Stimulated activated CD4-positive, alpha-beta T cell treated with anti-CD3 and anti-CD28 coated beads, Interleukin-12 subunit alpha, Interleukin-12 subunit beta, amount 100 ng/mL, for 48 hours (primary cell): Measurements from ENCODE around the gene PDE10A.
"Not testable (repeated sequence)": the region's sequence is repeated elsewhere in the genome, so short reads cannot be mapped to it uniquely, and the experiment has no call there.

Source experiments
- DNase-seq, 3 donors: peaks; one replicate each; pipeline ENCODE4 v3.0.0-alpha.2; 2020; ENCODE audit warnings: low read depth in 2 of 3, low spot score in 1 of 3

The PDE10A gene

DNA sequence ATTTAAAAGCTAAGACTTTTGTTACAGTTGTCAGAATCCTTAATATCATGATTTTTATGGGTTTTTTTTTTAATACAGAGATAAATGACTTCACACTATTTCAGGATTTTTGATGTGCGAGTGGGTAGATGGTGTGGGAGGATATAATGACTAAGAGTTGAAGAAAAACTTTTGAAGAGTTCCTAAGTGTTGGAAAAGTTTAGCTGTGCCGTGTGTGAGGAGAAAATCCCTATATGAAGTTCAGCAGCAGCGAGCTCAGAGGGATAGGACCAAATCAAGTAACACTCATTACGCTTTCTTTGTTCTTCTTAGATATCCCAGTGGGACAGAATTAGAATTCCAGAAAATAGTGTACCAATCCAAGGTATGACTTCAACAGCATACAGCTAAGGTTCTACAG is 34.1 kb downstream of the PDE10A start:
- DNase-seq: no peak

DNA sequence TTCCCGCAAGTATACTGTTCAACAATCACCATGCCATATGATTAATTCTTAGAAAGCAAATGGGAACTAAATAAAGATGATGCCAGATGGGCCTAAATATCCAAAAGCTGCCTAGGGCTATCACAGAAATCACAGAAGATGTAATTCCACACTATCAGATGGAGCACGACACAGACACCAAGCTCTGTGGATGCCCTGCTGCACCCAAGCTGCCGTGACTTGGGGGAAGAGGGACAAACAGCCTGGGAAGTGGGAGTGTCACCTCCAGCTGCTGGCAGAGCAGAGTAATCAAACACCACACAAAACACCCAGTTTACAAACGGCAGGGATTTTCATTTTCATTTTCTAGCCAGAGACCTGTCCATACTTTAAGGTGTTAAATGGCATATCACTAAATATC is 35.7 kb downstream of the PDE10A start:
- no peak for DNase-seq

DNA sequence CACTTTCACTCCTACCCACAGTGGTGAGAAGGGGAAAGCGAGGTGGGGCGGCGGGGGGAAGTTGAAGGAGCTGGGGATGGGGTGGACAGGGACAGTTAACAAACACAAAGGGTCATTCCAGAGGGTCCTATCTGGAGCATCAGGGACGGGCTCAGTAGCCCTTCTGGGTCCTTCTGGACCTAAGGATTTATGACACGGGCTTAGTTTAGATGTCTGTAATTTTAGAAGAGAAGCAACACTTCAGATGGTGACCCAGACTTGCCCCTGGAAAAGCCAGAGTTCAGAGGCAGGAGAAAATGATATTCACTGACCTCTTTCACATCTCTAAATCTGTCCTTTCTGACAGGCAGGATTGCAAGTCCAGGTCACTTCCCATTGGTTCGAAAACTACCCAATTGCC is 36.3 kb downstream of the PDE10A start:
- no peak for DNase-seq

DNA sequence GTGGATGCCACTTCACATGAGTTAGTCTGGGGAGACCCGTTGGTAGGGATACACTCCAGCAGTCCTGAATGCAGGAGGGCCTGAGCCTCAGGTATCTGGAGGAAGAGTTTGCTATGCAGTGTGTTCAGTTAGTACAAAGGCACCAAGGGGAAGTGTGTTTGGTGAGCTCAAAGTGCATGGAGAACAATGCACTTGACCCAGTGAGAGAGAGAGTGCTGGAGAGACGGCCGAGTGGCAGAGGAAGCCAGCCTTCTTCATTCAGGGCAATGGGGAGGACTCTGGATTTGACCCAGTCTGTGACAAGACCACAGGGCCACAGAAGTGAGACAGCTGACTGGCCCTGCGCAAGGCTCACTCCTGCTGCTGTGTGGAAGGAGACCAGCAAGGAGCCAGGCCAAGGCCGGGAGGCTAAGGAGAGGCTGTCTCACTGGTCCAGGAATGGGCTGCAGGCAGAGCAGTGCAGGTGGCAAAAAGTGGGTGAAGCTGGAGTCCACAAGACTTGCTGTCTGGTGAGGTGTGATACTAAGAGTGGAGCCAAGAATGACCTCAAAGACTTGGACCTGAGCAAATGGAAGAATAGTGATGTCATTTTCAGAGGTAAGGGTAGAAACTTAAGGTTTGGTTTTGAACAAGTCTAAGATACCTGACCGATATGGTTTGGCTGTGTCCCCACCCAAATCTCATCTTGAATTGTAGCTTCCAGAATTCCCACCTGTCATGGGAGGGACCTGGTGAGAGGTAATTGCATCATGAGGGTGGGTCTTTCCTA is 38.0 kb downstream of the PDE10A start:
- no peak for DNase-seq

DNA sequence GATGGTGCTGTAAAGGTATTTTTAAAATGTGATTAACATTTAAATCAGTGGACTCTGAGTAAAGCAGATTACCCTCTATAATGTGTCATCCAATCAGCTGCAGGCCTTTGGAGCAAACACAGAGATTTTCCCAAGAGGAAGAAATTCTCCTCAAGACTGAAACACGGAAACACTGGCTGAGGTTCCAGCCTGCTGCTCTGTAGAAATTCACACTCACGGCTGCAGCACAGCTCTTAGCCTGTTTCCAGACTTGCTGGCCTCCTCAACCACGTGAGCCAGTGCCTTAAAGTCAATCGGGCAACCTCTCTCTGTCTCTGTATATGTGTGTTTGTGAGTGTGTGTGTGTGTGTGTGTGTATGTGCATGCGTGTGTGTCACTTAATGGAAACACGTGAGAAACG is 41.1 kb downstream of the PDE10A start:
- no peak for DNase-seq

DNA sequence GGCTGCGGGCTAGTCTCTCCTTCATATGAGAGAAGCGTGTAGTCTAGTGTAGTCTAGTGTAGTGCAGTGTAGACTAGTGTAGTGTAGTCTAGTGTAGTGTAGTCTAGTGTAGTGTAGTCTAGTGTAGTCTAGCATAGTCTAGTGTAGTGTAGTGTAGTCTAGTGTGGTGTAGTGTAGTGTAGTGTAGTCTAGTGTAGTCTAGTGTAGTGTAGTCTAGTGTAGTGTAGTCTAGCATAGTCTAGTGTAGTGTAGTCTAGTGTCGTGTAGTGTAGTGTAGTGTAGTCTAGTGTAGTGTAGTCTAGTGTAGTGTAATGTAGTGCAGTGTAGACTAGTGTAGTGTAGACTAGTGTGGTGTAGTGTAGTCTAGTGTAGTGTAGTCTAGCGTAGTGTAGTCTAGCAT is 44.1 kb downstream of the PDE10A start:
- DNase-seq: not testable (repeated sequence)

DNA sequence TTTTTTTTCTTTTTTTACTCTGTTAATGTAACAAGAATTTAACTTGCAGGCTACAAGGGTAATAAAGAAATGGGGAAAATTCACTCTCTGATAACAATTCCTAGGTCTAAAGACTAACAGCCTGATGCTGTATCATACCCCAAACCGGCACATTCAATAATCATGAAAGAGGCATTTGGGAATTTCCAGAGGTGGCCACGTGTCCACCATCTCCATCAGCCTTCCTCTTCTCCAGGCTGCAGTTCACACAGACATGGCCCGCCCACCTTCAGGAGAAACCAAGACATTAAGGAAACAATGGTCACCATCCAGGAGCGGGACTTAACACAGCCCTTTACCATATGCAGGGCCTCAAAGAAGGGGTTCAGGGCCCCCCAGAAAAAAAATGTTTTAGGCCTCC is 44.8 kb downstream of the PDE10A start:
- DNase-seq: no peak

DNA sequence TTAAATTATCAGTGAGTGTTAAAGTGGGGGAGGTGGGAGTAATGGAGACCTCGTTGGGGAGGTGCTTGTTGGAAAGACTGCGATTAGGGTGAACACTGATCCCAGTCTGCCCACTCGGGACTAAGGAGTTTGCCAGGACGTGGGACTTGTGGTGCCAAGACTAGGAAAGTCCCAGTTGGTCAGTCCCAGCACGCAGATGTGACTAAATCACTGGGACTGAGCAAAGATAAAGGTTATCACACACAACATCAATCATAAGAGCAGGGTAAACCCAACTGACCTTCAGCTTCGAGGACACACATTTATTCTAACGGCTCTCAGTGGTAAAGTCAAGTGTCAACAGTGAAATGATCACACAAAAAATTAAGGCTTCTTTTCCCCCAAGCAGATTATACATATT is 45.5 kb downstream of the PDE10A start:
- DNase-seq: no peak

DNA sequence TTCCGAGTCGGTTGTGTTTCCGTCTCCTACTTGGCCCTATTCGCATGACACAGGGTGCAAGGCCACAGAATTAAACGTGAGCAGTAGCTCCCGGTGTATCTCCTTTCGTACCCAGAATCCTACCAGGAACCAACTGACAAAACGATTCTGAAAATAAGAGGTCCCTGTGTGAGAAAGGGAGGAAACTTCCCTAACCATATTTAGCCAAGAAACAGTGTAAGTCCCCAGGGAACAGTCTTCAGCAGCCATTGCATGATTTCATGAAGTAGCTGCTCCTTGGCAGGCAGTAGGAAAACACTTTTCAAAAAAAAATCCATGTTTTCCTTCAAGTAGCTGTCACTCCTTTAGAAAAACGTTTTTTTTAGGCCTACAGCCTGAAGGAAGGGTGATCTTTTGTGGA is 46.9 kb downstream of the PDE10A start:
- DNase-seq: no peak

DNA sequence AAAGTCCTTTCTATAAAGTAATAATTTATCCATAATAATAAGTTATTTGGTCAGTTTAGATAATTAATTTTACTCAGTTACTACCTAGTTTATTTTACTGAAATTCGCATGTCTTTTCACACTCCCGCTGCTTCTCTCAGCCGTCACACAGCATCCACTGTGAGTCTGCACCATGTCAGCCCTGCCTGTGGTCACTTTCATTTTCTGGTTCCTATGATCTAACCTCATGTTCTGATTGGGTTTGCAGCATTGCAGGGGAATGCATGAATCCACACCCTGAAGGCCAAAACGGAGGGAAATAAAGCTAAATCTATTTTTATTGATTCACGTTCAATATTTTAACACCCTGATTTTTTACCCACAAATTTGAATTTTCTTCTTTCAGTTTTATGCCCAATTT is 47.4 kb downstream of the PDE10A start:
- no peak for DNase-seq

DNA sequence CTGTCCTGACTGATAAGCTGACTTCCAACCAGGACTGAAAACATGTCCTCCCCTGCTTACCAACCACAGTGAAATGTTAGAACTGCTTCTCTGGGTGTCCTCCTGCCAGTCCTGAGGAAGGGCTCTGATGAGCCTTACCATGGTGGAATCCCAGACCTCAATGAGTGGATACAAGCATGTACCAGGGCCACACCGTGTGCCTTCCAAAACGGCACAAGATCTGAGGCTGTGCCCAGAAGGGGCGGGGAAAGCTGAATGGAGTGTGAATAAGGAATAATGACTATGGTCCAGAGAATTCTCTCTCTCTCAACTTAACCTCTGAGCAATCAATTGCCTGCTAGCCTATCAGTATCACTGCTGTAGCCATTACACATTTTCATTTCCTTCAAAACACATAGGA is 51.7 kb downstream of the PDE10A start:
- no peak for DNase-seq

DNA sequence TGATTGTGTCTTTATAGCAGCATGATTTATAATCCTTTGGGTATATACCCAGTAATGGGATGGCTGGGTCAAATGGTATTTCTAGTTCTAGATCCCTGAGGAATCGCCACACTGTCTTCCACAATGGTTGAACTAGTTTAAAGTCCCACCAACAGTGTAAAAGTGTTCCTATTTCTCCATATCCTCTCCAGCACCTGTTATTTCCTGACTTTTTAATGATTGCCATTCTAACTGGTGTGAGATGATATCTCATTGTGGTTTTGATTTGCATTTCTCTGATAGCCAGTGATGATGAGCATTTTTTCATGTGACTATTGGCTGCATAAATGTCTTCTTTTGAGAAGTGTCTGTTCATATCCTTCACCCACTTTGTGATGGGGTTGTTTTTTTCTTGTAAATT is 54.5 kb downstream of the PDE10A start:
- DNase-seq: not testable (repeated sequence)

DNA sequence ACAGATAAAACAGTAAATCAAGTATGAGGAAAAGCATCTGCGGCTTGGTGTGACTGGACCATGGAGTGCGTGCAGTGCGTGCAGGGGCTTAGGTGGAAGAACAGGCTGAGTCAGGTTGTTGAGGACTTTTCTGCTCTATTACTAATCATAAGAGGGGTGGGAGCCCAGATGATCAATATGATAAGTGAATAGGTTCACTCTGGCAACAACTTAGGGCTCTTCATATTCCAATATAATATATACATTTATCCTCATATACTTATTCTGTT is 56.4 kb downstream of the PDE10A start:
- DNase-seq: no peak

DNA sequence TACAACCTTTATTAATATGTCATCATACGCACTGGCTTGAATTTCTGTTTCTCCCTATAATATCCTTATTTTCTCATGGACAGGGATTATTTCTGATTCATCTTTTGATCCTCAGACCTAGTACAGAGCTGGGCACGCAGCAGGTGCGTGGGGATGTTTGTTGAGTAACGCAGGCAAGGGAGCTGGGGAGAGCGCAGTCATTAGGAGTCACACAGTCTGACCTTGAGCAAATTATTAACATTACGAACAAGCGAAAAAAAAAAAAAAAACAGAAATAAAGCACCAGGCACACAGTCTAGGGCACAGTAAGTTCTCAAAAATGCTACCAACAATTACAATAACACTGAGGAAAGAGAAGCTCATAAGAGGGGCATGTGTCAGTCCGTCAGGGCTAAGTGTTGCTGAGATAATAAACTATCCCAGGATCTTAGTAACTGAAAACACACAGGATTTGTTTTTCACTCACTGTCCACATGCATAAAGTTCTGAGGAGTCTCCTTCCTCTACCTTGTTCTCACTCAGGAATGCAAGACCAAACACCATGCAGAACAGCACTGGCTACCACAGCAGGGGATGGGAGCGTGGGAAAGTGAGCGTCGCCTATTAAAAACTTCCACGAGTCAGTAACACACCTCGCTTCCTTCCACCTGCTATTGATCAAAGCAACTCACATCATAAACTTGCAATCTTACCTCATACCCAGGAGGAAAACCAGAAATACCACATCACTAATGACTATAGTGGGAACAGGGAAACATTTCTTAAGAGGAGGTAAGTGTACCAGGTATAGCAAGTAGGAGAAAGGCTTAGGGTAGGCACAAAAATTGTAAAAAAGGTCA is 56.9 kb downstream of the PDE10A start:
- no peak for DNase-seq

DNA sequence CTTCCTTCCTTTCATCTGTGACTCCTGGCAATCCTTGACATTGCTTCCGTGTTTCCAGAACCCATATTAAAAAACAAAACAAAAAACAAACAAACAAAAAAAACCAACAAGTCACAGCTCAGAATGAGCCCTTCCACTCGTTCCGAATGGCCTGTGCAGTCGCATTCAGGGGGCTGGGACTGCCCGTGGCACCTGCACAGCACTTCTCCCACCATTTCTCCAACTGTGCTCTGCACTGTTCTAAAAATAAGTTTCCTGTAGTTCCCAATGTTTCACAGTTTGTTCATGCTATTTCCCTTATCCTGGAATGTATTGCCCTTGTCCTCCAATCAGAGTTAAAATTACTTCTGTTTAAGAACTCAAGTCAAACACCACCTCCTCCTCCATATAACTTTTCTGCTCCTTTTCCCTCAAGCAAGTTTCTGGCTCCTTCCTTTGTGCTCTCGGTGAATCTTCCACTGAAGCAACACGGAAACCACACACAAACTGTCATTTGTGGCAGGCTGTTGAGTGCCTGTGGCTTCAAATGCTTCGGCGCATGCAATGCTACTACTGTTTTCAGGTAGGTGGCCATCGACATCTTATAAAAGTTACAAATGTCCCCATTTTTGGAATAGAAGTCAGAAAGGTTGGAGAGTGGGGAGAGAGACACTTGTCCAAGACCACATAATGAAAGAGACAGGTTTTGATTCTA is 57.7 kb downstream of the PDE10A start:
- no peak for DNase-seq

DNA sequence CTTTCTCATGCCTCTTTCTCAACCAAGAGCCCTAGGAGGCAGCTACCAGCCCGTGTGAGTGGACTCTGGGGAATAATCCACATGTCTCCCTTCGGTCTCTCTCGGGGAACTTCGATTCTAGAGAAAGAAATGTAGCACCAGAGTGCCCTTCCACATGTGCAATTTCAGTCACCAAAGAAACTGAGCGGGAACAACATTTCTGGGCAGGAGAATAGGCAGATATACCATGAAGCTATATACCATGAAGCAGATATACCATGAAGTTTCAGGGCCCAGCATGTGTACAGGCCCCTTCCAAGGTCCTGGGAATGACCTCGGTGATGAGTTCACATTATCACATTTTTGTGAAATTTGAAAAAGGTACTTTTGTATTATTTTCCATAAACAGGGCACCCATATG is 60.8 kb downstream of the PDE10A start:
- DNase-seq: no peak

DNA sequence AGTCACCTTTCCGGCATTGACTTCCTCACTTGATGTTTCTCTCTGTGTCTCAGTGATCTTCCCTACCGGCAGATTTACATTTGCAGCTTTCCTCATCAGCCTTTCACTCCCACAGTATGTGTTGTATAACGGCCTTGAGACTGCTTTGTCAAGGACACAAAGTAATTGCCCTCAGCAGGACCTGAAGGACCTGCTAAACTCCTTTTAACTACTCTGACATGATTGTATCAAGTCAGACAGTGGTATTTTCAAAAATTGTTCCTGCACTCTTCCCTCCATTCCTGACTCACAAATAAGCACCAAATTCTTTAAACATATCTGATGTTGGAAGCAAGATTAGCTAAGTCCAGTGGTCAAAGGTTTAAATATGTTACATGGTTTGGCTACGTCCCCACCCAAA is 62.4 kb downstream of the PDE10A start:
- no peak for DNase-seq

DNA sequence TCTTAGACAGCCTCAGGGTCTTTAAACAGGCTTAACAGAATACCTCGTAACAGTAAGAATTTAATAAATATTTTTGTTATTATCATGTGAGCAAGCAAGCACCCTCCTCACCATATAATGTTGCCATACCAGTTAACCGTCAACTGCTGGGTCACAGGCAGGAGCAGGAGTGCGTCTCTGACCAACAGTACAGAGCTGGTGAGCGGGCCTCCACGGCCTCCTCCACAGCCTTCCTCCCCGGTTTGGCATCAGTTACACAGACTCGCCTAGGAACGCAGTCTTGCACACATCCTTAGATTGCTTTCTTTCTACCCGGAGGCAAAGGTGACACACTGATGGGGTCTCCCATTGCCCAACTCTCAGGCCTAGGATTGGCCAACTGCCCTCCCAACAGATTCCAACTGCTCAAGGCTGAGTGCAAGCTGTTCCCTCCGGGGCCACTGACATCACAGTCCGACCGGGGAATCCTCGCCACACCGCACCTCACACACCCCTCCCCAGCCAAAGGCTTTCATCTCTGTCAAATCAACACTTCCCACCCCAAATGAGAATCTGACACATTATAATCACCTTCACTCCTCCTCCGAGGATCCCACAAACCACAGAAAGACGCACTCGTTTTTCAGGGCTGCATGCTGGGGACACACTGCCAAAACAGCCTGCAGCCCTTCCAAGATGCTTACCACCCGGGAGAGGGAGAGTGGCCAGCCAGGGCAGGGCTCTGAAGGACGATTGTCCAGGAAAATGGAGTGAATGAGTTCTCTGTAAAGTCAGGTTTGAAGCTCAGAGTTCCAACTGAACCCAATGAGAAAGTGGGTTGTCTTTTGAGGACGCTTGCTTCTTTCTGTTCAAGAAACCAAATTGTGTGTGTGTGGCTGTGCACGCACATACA is 63.2 kb downstream of the PDE10A start:
- no peak for DNase-seq

DNA sequence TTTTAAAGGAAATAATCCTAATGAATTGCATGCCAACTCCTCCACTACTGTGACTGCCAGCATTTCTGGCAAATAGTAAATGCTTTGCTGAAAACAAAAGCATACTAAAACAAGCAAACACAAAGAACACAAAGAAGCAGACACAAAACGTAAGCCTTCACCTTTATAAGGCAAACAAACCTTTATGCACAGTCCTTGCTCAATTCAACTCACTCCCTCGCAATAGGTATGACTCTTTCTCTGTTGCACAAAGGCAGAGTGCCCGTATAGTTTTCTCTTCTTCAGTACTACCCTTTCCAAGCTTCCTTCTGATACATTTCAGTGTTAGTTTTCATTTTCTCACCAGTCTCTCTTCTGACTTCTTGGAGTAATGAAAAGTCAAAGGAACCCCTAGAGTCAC is 63.9 kb downstream of the PDE10A start:
- DNase-seq: no peak

DNA sequence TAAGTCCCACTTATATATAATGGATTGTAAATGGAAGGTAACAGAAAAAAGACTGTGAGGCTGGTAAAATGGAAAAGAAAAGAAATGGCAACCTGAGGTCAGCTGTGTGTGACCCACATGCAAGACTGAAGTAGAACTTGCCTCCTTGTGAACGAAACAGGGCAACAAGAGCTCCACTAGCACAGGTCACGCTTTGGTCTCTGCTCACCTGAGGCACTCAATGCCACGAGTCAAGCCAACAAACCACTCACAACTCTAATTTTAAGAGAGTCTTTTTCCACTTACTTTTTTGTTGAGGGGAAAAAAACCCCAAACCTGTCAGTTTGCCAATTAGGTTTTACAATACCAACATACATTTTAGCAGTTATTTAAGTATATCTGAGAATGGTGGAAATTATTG is 65.2 kb downstream of the PDE10A start:
- DNase-seq: no peak

DNA sequence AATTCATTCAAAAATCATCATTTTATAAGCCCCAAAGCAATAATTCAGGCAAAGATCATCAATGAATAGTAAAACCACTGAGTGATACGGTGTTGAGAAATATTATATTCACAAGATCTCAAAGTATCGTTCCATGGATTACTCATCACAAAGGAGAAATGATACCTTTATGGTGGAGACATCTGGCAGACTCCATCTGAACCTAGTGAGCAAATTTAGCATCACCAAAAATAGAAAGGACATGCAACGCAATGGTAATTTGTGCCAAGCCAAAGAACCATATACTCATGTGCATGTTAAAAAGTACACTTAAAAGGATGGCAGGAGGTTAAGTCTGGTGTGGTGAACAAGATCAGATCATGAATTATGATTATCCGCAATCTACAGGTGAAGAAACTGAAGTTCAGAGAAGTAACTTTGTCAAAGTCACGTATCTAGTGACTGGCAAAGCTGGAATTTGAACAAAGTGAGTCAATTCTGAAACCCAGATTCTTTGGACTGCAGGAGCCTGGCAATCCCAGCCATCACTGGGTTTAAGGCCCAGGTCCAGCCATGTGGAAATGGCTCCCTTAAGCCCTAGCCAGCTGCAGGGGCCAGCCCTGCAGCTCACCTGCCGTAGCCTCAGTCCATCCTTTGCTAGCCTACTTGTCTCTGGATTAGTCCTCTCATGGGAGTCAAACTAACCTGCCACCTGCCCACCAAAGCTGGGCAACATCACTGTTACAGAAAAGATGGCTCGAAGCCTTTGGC is 68.3 kb downstream of the PDE10A start:
- DNase-seq: no peak
